HCT116 (cell line): ENCODE data around the gene SNAP47. TPM values are rescaled to one million over a fixed set of nuclear protein-coding genes. Genes with fewer than 3 reads are reported as not detected.

Experiments
- ATAC-seq: fragments of 200-7000 bp; cut with Tn5 transposase; 2 replicates; pipeline ENCODE4 v1.9.1; 2020; ENCODE audit warnings: mild to moderate bottlenecking, moderate library complexity
- BruUV-seq: library from RNA; stranded (reverse); fragments of 400-500 nt; replicated peaks from 2 replicates; lab custom pipeline; 2021; lab: Mats Ljungman, UMichigan
- CTCF ChIA-PET: fragments of 300-600 bp; sonication (Branson Sonifier 250); formaldehyde crosslinking; loops from one replicate; lab custom pipeline; 2021; ENCODE audit warnings: antibody characterized with exemption; lab: Charles Lee
- POLR2A ChIA-PET: fragments of 300-600, 350-600 bp; sonication (Branson Sonifier 250); formaldehyde crosslinking; loops from one replicate; lab custom pipeline; 2021; ENCODE audit warnings: antibody characterized with exemption; lab: Charles Lee
- RAD21 ChIA-PET, 2 experiments: fragments of 300-600 bp; sonication (Branson Sonifier 250); formaldehyde crosslinking; loops; one replicate each; lab custom pipeline; 2023; ENCODE audit warnings: low total read pairs in 2 of 2; ENCODE audit not compliant: uncharacterized antibody in 2 of 2, unreplicated experiment in 2 of 2, low non-redundant PET in 1 of 2; lab: Charles Lee
- DNase-seq: peaks from one replicate; pipeline ENCODE4 v3.0.0-alpha.2; 2010; ENCODE audit warnings: low read depth, low spot score
- H2AFZ ChIP-seq: fragments of 200-600 bp; shearing (Covaris generic), sonication (generic); 2 replicates; pipeline ENCODE4 v1.6.1; 2017; ENCODE audit warnings: low read depth, mixed run types, mixed read lengths, antibody characterized with exemption, low read length; ENCODE audit not compliant: poor library complexity, severe bottlenecking
- H3K27ac ChIP-seq: 2 replicates; pipeline ENCODE4 v1.5.1; 2012; ENCODE audit warnings: low read depth, low read length
- H3K27me3 ChIP-seq: fragments of 200-600 bp; sonication (generic); 2 replicates; pipeline ENCODE4 v1.6.1; 2016; ENCODE audit warnings: mixed run types, low read length, mixed read lengths; ENCODE audit not compliant: insufficient read depth
- H3K36me3 ChIP-seq, 2 experiments: fragments of 200-500 bp in 1 of 2; fragments of 200-600 bp in 1 of 2; sonication (Bioruptor generic) in 1 of 2; sonication (generic) in 1 of 2; 2 replicates each; pipeline versions ENCODE4 v1.5.1 to v1.6.1; 2014 to 2016; ENCODE audit warnings: low read length in 2 of 2, inconsistent platforms in 1 of 2, mixed read lengths in 1 of 2, mixed run types in 1 of 2; ENCODE audit not compliant: insufficient read depth in 2 of 2, control insufficient read depth in 1 of 2
- H3K4me1 ChIP-seq, 2 experiments: fragments of 200-600 bp in 1 of 2; sonication (generic) in 1 of 2; 2 replicates each; pipeline versions ENCODE4 v1.5.1 to v1.6.1; 2012 to 2017; ENCODE audit warnings: low read length in 2 of 2, inconsistent platforms in 1 of 2, mild to moderate bottlenecking in 1 of 2, mixed read lengths in 1 of 2, mixed run types in 1 of 2, moderate library complexity in 1 of 2; ENCODE audit not compliant: insufficient read depth in 2 of 2, control insufficient read depth in 1 of 2
- H3K4me2 ChIP-seq: fragments of 200-600 bp; sonication (generic); 2 replicates; pipeline ENCODE4 v1.6.1; 2017; ENCODE audit warnings: mixed run types, low read length, mixed read lengths
- H3K4me3 ChIP-seq, 2 experiments: fragments of 200-600 bp in 1 of 2; sonication (generic) in 1 of 2; replicated peaks in 1 of 2; 2 replicates each; pipeline ENCODE4 v1.5.1; 2011 to 2016; ENCODE audit warnings: low read length in 2 of 2, control low read depth in 1 of 2, low read depth in 1 of 2, mild to moderate bottlenecking in 1 of 2, mixed read lengths in 1 of 2, mixed run types in 1 of 2
- H3K79me2 ChIP-seq: fragments of 200-600 bp; sonication (generic); 2 replicates; pipeline ENCODE4 v1.6.1; 2017; ENCODE audit warnings: mild to moderate bottlenecking, mixed run types, low read length, moderate library complexity, mixed read lengths; ENCODE audit not compliant: insufficient read depth
- H3K9ac ChIP-seq: fragments of 200-600 bp; sonication (generic); 2 replicates; pipeline ENCODE4 v1.6.1; 2016; ENCODE audit warnings: low read length, mixed read lengths
- H3K9me2 ChIP-seq: fragments of 200-600 bp; sonication (generic), shearing (Covaris generic); 2 replicates; pipeline ENCODE4 v1.6.1; 2017; ENCODE audit warnings: mixed run types, mild to moderate bottlenecking, moderate library complexity; ENCODE audit not compliant: insufficient read depth
- H3K9me3 ChIP-seq, 2 experiments: fragments of 200-500 bp in 1 of 2; fragments of 200-600 bp in 1 of 2; sonication (Bioruptor generic) in 1 of 2; sonication (generic) in 1 of 2; 2 replicates each; pipeline ENCODE4 v1.6.1; 2014 to 2017; ENCODE audit warnings: low read length in 2 of 2, mixed read lengths in 2 of 2, inconsistent platforms in 1 of 2, low read depth in 1 of 2, mild to moderate bottlenecking in 1 of 2, mixed run types in 1 of 2, moderate library complexity in 1 of 2; ENCODE audit not compliant: control insufficient read depth in 1 of 2, insufficient read depth in 1 of 2
- H4K20me1 ChIP-seq: fragments of 200-600 bp; sonication (generic), shearing (Covaris generic); 2 replicates; pipeline ENCODE4 v1.6.1; 2017; ENCODE audit warnings: mixed run types, mild to moderate bottlenecking, moderate library complexity; ENCODE audit not compliant: insufficient read depth
- CEBPB ChIP-seq: IDR thresholded peaks from 2 replicates; pipeline ENCODE4 v1.6.1; 2012; ENCODE audit warnings: low read depth
- CTCF ChIP-seq, 3 experiments: fragments of 200-600 bp in 1 of 3; sonication (generic) in 1 of 3; IDR thresholded peaks in 2 of 3; conservative IDR thresholded peaks in 1 of 3; 2 replicates each; pipeline ENCODE4 v1.5.1; 2012 to 2017; ENCODE audit warnings: low read depth in 2 of 3, low read length in 2 of 3, antibody characterized with exemption in 1 of 3, borderline replicate concordance in 1 of 3, control low read depth in 1 of 3, mild to moderate bottlenecking in 1 of 3, mixed read lengths in 1 of 3, mixed run types in 1 of 3, moderate library complexity in 1 of 3; ENCODE audit not compliant: insufficient read depth in 1 of 3
- EGR1 ChIP-seq: IDR thresholded peaks from 2 replicates; pipeline ENCODE4 v1.6.1; 2012; ENCODE audit warnings: low read depth
- ELF1 ChIP-seq: IDR thresholded peaks from 2 replicates; pipeline ENCODE4 v1.6.1; 2012; ENCODE audit warnings: low read depth, borderline replicate concordance
- FOSL1 ChIP-seq: IDR thresholded peaks from 2 replicates; pipeline ENCODE4 v1.6.1; 2012; ENCODE audit warnings: low read depth
- JUND ChIP-seq: IDR thresholded peaks from 2 replicates; pipeline ENCODE4 v1.6.1; 2012
- MAX ChIP-seq: IDR thresholded peaks from 2 replicates; pipeline ENCODE4 v1.6.1; 2012
- POLR2A ChIP-seq: IDR thresholded peaks from 2 replicates; pipeline ENCODE4 v1.7.0; 2011; ENCODE audit warnings: borderline replicate concordance; ENCODE audit not compliant: insufficient read depth, insufficient read length; ENCODE audit errors: extremely low read depth
- POLR2AphosphoS5 ChIP-seq: IDR thresholded peaks from 2 replicates; pipeline ENCODE4 v1.6.1; 2011; ENCODE audit warnings: mild to moderate bottlenecking, low read depth, low read length, moderate library complexity
- RAD21 ChIP-seq: IDR thresholded peaks from 2 replicates; pipeline ENCODE4 v1.6.1; 2012; ENCODE audit warnings: low read depth, mild to moderate bottlenecking
- REST ChIP-seq: IDR thresholded peaks from 2 replicates; pipeline ENCODE4 v1.6.1; 2012; ENCODE audit warnings: low read depth
- SIN3A ChIP-seq: IDR thresholded peaks from 2 replicates; pipeline ENCODE4 v1.6.1; 2012; ENCODE audit warnings: low read depth
- SP1 ChIP-seq: IDR thresholded peaks from 2 replicates; pipeline ENCODE4 v1.6.1; 2012; ENCODE audit warnings: low read depth
- SRF ChIP-seq: IDR thresholded peaks from 2 replicates; pipeline ENCODE4 v1.6.1; 2012; ENCODE audit warnings: low read depth
- YY1 ChIP-seq: IDR thresholded peaks from 2 replicates; pipeline ENCODE4 v1.6.1; 2011; ENCODE audit warnings: low read length, low read depth, moderate library complexity, mild to moderate bottlenecking; ENCODE audit not compliant: insufficient replicate concordance; ENCODE audit errors: extremely low read depth
- ZBTB33 ChIP-seq: IDR thresholded peaks from 2 replicates; pipeline ENCODE4 v1.6.1; 2011; ENCODE audit warnings: mild to moderate bottlenecking, low read length, moderate library complexity; ENCODE audit not compliant: insufficient replicate concordance; ENCODE audit errors: extremely low read depth
- ZNF274 ChIP-seq: fragments of 200-500 bp; sonication (Bioruptor generic); IDR thresholded peaks from 2 replicates; pipeline ENCODE4 v1.6.1; 2014; ENCODE audit warnings: mild to moderate bottlenecking, low read depth, low read length, inconsistent platforms
- intact Hi-C: fragments of 100-400 bp; cut with micrococcal nuclease; formaldehyde crosslinking; loops from 2 replicates; pipeline ENCODE4 v1.10.0; 2022
- total RNA-seq: library from RNA; stranded (reverse); gene quantifications from one replicate; pipeline ENCODE4 v1.2.1, GENCODE V29; 2021; ENCODE audit not compliant: unreplicated experiment

SNAP47 gene
- total RNA-seq, 1 experiment from 2014 or later, result 37.9 TPM

- Histone ChIP-seq H3K4me2 (no peak overlapping the region), H3K9me3 (no peaks in the 10 kb centered on the region), H3K9me2 (no peaks in the 10 kb centered on the region), H3K4me3 (no peak overlapping the region), H3K36me3 (no peaks in the 10 kb centered on the region), H3K27ac (no peak overlapping the region), H3K4me1 (no peaks in the 10 kb centered on the region), H3K9ac (no peak overlapping the region), H2AFZ (no peak overlapping the region), H3K27me3 (no peaks in the 10 kb centered on the region), H3K79me2 (no peaks in the 10 kb centered on the region), H4K20me1 (no peaks in the 10 kb centered on the region)
- TF ChIP-seq FOSL1 (no peak), SP1 (no peak), MAX (no peak), REST (no peak), JUND (no peak), CTCF (IDR thresholded peaks at IDR 0.05 in 2 of 3, conservative IDR thresholded peaks at IDR 0.05 in 1 of 3; ENCODE audit: borderline replicate concordance in 1 of 3, insufficient read depth in 1 of 3, low read depth in 2 of 3, low read length in 2 of 3) (no peak), RAD21 (no peak), ZNF274 (no peak), ELF1 (no peak), YY1 (no peak), POLR2A (no peak), POLR2AphosphoS5 (no peak), SIN3A (no peak), ZBTB33 (no peak), SRF (no peak), CEBPB (no peak), EGR1 (no peak)
- ATAC-seq (no peak), DNase-seq (no peak)
- BruUV-seq, result no TSS peak
- ChIA-PET CTCF (no interaction called here), RAD21 (no interaction called here), POLR2A (no interaction called here)
- intact Hi-C loops, result no loop called here
Measured at GRCh38 chr1:227774821-227775661, 39.8 kb downstream of the SNAP47 start.
